Liver (tissue), 3 donors: ENCODE measurements around the gene CLDN17.

Source experiments
- ATF3 ChIP-seq: IDR thresholded peaks from 2 replicates; pipeline ENCODE4 v1.6.1; 2016; ENCODE audit warnings: antibody characterized with exemption
- CTCF ChIP-seq: fragments of 150-350 bp; IDR thresholded peaks from 2 replicates; pipeline ENCODE4 v1.5.1; 2017; ENCODE audit warnings: improper control_type of control experiment, low read depth, low read length; ENCODE audit not compliant: missing input control
- FOXA1 ChIP-seq: IDR thresholded peaks from 2 replicates; pipeline ENCODE4 v1.6.1; 2016; ENCODE audit warnings: antibody characterized with exemption
- JUND ChIP-seq, 2 donors: IDR thresholded peaks; 2 replicates each; pipeline ENCODE4 v1.6.1; 2016; ENCODE audit warnings: antibody characterized with exemption in 2 of 2
- MAX ChIP-seq: IDR thresholded peaks from 2 replicates; pipeline ENCODE4 v1.6.1; 2016; ENCODE audit warnings: antibody characterized with exemption
- RAD21 ChIP-seq, 2 donors: IDR thresholded peaks; 2 replicates each; pipeline ENCODE4 v1.6.1; 2016; ENCODE audit warnings: antibody characterized with exemption in 2 of 2, mild to moderate bottlenecking in 2 of 2
- ZBTB33 ChIP-seq: IDR thresholded peaks from 2 replicates; pipeline ENCODE4 v1.6.1; 2016; ENCODE audit warnings: antibody characterized with exemption
- donor health status: healthy.
- donor health status: healthy.

GRCh38 chr21:30166171-30166570 is 434 bp downstream of the CLDN17 start:
- TF ChIP-seq CTCF: no peak
- TF ChIP-seq JUND (IDR thresholded peaks at IDR 0.05): no peak
- no peak for TF ChIP-seq MAX
- no peak for TF ChIP-seq FOXA1
- no peak for TF ChIP-seq ZBTB33
- TF ChIP-seq RAD21 (IDR thresholded peaks at IDR 0.05): no peak
- no peak for TF ChIP-seq ATF3
